HG03354 (cell line): ENCODE data around the gene ALG8.

Experiments used
- ATAC-seq: cut with Tn5 transposase; IDR thresholded peaks from one replicate; pipeline ENCODE4 v1.9.1; 2021; ENCODE audit warnings: mild to moderate bottlenecking; ENCODE audit not compliant: unreplicated experiment, poor library complexity, severe bottlenecking

Gene ALG8

GRCh38 chr11:78161962-78162371 lies 22.5 kb upstream of the ALG8 start:
- ATAC-seq, result no peak

GRCh38 chr11:78161346-78161745 lies 21.9 kb upstream of the ALG8 start:
- no peak for ATAC-seq

- ATAC-seq, result no peak
Measured at GRCh38 chr11:78160557-78160956, 21.1 kb upstream of the ALG8 start.

DNA sequence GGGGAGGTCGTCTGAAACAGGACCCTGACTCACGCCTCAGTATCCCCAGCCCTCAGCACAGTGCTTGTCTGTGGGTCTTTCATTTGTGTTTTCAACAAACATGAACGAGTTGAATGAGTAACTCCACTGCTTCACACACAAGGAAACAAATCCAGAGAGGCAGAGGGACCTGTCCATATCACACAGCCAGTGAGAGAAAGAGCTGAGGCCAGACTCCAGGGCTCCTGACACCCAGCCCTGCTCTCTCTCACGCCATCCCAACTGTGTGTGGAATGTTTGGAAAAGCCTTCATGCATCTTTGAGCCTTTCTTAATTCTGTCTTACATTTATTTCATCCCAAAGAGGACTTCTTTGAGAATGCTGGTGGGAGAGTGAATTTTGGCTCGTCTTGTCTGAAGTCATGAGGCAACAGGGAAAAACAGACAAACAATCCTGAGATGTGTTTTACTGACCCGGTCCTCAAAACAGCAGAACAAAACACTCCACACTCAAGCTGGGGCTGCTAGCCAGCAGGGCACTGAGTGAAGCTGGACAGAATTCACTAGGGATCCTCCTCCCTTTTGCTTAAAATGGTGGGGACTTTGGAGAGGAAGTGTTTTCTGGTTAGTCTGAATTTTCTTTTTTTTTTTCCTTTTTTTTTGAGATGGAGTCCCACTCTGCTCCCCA lies 19.7 kb upstream of the ALG8 start:
- ATAC-seq, result no peak

- ATAC-seq, result no peak
Measured at GRCh38 chr11:78156127-78156844, 16.9 kb upstream of the ALG8 start.

DNA sequence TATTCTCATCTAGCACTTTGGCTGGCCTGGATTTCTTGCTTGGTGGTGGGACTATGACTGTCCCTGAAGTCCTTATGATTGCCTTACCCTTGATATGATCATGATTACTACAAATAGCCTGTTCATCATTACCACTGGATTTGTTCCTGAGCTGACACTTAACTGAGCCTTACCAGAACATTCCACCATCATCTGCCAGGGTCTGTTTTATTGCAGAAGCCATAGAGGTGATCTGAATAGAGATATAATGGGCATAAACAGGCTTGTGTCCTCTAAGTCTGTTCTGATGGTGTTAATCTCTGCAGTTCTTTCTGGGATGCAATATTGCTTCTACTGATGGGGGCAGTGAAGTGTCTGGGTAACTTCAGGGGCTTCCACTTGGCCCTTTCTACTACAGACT lies 12.4 kb upstream of the ALG8 start:
- ATAC-seq, result no peak

DNA sequence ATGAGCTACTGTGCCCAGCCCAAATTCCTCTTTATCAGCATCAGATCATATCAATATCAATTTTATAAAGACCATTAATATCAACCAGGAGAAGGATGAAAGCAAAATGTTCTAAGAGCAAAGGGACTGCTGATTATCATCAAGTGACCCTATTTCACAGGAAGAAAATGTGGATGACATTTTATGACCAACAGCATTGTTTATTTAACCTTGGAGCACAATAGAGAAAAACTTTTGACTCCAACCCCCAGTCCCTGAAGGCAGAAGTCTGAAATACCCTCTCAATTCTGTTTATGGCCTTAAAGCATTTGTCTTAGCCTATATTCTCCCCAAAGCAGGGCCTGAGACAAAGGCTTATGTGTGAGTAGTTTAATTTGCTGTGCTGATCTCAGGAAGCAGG lies 11.3 kb upstream of the ALG8 start:
- ATAC-seq, result no peak

DNA sequence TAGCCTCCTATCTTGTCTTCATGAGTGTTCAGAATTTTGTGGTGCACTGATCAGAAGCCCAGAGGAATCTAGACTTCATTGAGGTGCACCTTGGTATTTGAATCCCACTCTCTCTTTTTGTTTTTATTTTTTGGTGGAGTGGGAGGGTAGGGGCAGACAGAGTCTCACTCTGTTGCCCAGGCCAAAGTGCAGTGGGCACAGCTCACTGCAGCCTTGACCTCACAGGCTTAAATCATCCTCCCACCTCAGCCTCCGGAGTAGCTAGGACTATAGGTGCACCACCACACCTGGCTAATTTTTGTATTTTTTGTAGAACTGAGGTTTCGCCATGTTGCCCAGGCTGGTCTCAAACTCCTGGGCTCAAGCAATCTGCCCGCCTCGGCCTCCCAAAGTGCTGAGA lies 10.9 kb upstream of the ALG8 start:
- no peak for ATAC-seq

DNA sequence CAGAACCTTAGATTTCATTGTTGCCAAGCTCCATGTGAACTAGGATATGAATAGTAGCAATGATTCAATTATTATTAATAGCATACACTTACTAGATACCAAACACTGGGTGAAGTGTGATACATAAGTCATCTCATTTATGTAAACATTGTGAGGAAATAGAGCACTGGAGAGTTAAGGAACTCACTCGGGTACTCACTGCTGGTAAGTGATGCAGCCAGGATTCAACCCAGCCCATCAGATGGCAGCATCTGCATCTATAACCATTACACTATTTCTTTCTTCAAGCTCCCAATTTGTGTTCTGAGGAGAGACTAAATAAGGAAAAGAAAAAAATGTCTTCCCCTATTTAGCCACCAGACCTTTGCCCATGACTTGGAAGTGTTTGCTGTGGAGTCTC lies 10.2 kb upstream of the ALG8 start:
- no peak for ATAC-seq

- no peak for ATAC-seq
Measured at GRCh38 chr11:78147807-78148206, 8.4 kb upstream of the ALG8 start.

DNA sequence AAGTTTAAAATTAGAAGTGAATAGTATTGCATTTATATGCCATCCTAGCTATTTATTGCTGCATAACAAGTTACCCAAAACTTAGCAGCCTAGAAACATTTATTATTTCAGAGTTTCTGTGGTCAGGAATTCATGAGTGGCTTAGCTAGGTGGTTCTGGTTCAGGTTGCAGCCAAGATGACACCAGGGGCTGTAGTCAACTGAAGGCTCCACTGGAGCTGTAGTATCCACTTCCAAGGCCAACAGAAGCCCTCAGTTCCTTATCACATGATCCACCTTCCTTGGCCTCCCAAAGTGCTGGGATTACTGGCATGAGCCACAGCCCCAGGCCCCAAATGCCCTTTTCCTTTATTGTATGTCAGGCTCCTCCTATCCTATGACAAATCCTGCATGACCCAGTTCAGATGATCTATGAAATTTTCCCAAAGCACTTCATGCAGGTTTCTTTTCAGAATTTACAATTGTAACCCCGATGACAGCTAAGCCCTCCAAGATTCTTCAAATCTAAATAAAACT lies 6.1 kb upstream of the ALG8 start:
- ATAC-seq, result no peak

DNA sequence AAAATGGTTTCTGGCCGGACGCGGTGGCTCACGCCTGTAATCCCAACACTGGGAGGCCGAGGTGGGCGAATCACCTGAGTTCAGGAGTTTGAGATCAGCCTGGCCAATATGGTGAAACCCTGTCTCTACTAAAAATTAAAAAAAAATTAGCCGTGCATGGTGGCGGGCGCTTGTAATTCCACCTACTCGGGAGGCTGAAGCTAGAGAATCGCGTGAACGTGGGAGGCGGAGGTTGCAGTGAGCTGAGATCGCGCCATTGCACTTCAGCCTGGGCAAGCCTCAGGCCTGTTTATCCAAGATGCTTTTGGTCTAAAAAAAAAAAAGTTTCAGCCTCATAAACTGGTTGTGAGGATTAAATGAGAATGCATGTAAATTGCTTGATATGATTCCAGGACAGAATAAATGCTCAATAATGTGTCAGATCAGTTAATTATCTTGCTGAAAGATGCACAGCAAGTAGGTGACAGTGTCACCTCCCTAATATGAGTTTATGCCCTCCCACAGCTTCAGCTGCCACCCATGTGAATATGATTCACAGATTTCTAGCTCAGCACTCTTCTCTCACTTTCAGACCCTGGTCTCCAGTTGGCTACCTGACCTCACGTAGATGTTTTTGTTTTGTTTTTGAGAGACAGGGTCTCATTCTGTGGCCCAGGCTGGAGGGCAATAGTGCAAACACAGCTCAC lies 1.1 kb upstream of the ALG8 start:
- no peak for ATAC-seq

DNA sequence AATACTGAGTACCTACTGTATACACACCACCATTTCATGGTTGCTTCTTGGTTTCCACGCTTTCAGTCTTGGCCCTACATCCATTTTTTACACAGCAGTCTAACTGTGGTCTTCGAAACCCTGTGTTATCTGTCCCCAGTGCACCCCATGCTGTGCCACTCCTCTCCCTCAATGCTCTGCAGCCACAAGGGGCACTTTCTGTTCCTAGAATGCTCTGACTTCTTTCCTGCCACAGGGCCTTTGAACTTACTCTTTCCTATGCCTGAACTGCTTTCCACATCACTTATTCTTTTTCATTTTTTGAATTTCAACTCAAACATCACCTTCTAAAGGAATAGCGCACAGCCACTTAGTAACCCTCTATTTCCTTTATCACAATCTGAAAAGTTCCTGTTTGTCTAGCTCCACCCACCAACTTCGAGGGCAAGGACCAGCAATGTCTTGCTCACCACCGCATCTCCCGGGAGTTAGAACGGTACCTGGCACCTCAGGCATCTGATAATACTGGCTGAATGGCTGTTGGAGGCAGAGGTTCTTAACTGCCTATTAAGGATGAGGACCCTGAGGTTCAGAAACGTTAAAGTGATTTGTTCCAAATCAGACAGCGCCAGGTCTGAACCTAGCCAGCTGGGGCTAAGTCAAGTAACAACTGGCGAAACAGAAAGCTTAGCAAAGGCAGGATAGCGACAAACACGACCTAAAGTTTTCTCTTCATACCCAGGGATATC lies 568 bp downstream of the ALG8 start:
- ATAC-seq, result peak; percentile 47

DNA sequence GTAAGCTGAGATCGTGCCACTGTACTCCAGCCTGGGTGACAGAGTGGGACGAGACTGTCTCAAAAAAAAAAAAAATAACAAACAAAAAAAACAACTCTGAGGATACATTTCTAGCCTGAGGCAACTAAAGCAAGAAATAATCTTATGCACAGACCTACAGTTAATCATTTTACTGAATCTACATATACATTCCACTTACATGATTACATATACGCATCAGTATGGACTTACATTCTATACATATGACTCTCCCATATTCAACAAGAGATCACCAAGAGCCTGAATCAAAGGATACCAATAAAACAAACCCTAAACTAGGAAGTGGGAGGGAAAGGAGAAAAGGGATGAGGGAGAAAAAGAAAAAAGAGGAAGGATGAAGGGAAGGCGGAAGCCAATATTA lies 1.1 kb downstream of the ALG8 start:
- ATAC-seq, result no peak

GRCh38 chr11:78132475-78132874 lies 7.0 kb downstream of the ALG8 start:
- ATAC-seq, result peak; percentile 55

DNA sequence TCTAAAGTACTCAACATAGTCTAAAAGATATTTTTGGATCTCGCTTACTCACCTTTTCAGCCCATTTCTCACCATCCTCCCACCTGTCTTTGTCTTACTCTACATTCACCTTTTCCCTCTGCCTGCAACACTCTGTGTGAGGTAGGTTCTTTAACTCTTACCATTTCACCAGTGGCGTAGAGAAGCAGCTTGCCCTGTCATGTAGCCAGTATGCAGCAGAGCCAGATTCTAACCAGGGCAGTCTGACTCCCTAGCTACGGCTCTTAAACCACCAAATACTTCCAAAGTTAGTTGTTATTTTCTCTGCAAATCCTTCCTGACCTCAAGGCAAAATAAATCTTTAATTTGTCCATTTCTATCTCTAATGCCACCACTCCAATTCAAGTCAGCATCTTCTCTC lies 7.5 kb downstream of the ALG8 start:
- ATAC-seq, result no peak

- ATAC-seq, result no peak
Measured at GRCh38 chr11:78127403-78127802, 12.0 kb downstream of the ALG8 start.

DNA sequence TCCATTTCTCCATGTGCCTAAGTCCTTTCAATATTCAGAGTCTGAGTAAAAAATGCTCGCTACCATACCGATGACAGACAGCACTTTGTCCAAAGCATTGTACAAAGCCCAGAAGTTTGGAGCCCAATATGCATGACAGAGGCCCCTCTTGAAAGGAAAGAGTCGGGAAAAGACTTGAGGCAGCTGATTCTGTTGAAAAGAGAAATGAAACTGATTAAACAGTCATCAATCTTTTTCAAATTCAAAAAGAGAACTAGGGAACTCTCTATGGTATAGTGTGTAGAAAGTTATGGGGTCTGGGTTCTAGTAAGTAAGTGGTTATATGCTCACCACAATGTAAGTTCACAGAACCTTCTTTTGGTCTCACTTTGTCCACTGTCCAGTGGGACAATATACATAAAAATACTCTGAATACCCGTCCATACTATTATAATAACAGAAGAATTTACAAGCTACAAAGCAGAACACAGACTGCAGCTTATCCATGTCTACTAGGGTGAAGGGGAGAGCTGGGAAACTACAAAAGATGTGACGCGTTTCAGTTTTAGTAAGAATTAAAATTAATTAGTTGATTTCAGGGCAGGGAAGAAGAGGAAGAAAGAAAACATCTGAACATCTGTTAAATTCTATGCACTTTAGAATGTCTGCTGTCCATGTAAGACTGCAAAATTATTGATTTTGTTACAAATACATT lies 26.7 kb downstream of the ALG8 start:
- ATAC-seq, result peak; percentile 66

DNA sequence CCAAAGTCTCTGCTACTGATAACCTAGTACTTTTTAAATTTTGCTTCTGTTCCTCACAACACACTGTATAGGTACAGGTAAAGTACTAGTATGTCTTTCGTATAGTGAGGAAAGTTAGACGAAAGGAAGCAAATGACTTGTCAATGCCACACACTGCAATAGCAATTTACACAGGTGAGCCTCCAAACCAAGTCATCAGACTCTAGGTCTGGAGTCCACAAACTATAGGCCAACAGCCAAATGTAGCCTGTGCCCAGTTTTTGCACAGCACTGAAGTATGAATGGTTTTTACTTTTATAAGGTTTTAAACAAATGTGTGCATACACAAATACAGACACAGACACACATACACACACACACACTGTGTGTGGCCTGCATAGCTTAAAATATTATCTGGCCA lies 28.1 kb downstream of the ALG8 start:
- no peak for ATAC-seq

- ATAC-seq, result no peak
Measured at GRCh38 chr11:78110830-78111229, 28.6 kb downstream of the ALG8 start.
